ENCODE data around the gene KRTAP25-1.

The KRTAP25-1 gene

GRCh38 chr21:30289215-30289614 lies at the start of gene KRTAP25-1:
KRTAP25-1 (minus strand) TSS chr21:30289514; CDS start chr21:30289490, 24 bp downstream.
- no peak for DNase-seq (ENCODE audit: low read depth)

GRCh38 chr21:30338717-30339116 lies 49.4 kb upstream of the KRTAP25-1 start:
- no peak for DNase-seq (ENCODE audit: low read depth)

DNA sequence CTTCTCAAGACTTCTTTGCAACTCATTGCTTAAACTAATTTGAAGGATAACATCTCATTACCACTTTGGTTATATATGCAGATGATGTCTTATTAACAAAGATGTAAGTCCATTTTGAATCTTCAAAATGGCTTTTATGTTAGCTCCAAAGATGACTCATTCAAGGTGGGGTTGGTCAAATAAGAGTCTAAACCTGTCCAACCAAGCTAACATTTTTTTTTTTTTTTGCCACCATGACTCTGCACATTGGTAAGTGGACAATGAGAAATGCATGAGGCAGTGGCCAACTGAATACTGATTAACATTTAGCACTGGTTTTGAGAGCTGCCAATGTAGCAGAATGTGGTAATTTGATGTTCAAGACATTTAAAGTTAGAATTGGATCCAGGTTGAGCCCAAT lies 48.5 kb upstream of the KRTAP25-1 start:
- DNase-seq (ENCODE audit: low read depth): no peak

DNA sequence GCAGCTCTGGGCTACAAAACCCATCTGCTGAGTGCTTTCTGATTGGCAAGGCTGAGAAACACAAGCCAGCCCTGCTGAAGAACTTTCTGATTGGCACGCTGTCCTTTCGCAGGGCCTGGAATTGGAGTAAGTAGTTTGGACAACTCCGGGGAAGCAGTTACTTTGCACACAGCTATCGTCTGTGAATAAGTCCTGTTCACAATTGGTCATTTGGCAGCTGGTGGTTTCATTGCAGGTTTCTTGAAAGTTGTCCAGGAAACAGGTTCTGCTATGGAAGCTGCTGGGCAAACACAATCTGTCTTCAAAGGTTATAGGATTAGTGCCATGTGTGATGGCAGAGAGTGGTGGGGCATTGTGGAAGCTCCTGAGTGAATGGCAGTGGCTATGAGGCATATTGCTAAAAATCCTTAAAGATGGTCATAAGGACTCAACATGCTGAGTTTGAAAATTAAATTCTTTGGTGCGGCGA lies 48.0 kb upstream of the KRTAP25-1 start, which contains the start of gene KRTAP27-1:
TSS of gene KRTAP27-1 (minus strand) at position 419 of the 469 bp plus-strand sequence. CDS start at position 393, 26 bp downstream.
- no peak for DNase-seq (ENCODE audit: low read depth)

GRCh38 chr21:30336596-30336995 lies 47.3 kb upstream of the KRTAP25-1 start:
- DNase-seq (ENCODE audit: low read depth): no peak

- DNase-seq (ENCODE audit: low read depth): no peak
Measured at GRCh38 chr21:30333736-30334135, 44.4 kb upstream of the KRTAP25-1 start.

DNA sequence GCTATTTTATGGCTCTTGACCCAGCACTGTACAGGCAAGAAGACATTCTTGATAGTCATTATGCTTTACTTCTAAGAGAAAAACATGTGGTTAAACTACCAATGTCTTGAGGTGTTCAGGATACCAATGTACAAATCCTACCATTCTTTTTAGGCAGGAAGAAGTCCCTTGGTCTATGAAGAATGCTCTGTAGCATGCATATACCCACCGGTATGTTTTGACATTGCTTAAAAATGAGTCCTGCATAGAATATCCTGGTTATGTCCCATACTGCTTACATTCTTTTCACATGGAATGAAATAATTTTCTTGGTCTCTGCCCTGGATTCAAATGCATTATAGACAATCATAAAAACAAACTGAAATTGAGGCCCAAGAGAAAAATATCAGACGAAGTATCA lies 43.4 kb upstream of the KRTAP25-1 start:
- DNase-seq (ENCODE audit: low read depth): no peak

- DNase-seq (ENCODE audit: low read depth): no peak
Measured at GRCh38 chr21:30329203-30329875, 40.0 kb upstream of the KRTAP25-1 start.

DNA sequence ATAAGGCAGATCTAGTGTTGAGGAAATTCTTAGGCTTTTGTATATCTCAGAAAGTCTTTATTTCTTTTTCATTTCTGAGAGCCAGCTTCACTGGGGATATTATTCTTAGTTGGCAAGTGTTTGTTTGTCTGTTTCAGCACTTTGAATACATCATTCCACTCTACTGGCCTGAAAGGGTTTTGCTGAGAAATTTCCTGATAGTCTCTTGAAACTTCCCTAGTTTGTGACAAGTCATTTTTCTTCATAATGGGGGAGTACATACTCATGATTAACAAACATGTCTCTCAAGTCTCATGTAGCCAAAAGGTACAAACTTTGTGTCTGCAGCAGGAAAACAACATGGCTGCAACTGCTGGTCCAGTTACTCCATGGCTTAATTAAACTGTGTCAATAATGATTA lies 37.1 kb upstream of the KRTAP25-1 start:
- no peak for DNase-seq (ENCODE audit: low read depth)

DNA sequence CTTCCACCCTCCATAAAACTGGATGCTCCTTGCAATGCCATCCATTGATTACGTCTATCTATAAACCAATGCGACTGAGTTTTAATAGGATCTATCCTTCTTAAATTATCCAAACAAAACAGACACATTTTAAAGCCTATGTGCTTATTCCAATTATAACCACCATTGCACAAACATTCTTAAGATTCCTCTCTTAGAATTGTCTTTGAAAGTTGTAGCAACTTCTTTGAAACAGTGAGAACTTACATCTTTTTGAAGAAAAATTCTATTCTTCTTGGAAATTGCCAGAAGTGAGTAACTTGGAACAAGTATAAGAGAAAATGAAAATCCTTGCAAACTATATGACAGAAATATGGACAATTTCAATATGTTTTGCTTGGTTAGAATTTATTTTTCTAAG lies 30.9 kb upstream of the KRTAP25-1 start, which contains the start of gene KRTAP26-1:
TSS of gene KRTAP26-1 (minus strand) at position 101 of the 400 bp plus-strand sequence. CDS start 280 bp downstream, outside the sequence.
- no peak for DNase-seq (ENCODE audit: low read depth)

GRCh38 chr21:30315701-30316100 lies 26.4 kb upstream of the KRTAP25-1 start:
- DNase-seq (ENCODE audit: low read depth): no peak

- no peak for DNase-seq (ENCODE audit: low read depth)
Measured at GRCh38 chr21:30306884-30307283, 17.6 kb upstream of the KRTAP25-1 start.

GRCh38 chr21:30305136-30305535 lies 15.8 kb upstream of the KRTAP25-1 start:
- no peak for DNase-seq (ENCODE audit: low read depth)

DNA sequence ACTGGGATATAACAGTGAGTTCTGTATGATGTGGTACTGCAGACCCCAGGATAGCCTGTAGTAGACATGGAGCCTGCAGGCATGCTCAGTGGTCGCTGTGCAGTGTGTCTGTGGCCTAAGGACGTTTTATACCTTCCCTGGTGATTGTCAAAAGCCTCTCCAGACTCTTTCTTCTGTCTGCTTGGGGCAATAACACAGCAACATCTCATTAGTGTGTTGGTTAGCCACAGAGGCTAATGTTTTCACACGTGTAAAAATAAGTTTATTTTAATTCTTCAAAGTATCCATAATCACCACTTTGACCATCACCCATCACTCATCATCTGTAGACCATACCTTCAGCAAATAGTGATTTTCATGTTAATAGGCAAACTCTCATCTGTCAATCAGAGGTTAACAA lies 6.5 kb downstream of the KRTAP25-1 start, which contains the start of gene KRTAP24-1:
TSS of gene KRTAP24-1 (minus strand) at position 101 of the 400 bp plus-strand sequence. CDS start at position 83, 18 bp downstream.
- DNase-seq (ENCODE audit: low read depth): no peak

DNA sequence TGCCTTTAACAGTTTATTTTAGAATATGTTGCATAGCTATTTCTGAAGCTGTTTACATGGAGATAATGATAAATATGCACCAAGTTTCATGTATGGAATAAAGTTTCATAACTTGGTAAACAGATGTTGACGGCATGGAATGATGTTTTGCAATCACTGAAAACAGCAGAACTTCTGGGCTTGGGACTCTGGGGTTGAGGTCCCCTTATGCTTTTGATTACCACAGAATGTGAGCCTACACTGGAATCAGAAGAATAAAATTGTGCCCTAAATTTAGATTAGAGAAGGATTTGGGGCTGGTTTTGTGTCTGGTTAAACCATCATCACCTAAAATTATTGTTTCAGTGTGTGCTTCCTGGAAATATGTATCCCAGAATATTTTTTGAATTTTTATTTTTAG lies 17.7 kb downstream of the KRTAP25-1 start:
- DNase-seq (ENCODE audit: low read depth): no peak

- no peak for DNase-seq (ENCODE audit: low read depth)
Measured at GRCh38 chr21:30271156-30271555, 18.2 kb downstream of the KRTAP25-1 start.

DNA sequence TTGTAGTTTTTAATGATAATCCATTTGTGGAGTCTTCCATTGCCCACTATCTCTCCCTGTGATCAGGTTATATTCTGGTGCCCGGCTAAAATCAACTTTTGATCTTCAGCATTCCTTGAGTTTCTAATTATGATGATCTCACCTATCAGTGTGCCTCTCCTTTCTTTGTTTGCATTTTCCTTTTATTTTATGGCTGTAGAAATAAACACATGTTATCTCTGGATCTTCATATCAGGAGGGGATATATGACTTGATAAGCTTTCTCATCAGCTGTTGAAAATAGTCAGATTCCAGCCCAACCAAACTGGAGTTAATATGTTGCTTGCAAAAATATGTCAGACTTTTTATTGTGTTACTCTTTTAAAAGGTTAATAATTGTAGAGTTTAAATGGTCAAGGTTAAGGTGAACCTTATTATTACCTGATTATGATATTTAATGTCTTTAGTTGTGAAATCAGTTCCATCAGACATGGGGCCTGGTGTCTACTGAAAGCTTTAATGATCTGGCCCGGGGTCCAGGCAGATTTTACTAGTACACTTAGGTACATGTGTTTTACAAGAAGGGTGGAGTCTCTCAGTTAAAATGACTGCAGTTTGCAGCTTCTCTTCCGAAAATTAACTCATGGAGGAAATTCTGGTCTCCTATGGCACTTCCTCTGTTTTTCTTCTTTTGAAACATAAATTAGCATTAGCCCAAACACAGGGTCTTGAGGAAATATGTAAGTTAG lies 19.3 kb downstream of the KRTAP25-1 start:
- DNase-seq (ENCODE audit: low read depth): no peak

- no peak for DNase-seq (ENCODE audit: low read depth)
Measured at GRCh38 chr21:30268608-30269197, 20.6 kb downstream of the KRTAP25-1 start.

DNA sequence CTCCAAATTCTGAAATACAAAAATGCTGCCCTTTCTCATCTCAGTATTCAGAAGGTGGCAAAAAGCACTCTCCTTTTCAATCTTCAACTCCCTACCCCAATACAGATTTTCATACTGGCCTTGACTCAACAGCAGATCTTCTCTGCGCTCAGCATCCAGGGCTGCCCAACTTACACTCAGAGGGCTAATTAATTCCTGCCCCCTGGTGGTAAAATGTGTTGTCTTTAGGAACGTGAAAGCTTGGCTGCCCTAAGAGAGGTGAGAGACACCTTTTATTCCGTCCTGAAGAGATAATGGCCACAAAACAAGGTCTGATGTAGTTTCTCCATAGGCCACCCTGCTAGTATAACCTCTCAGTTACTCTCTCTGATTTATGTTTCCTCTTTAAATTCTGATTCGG lies 31.5 kb downstream of the KRTAP25-1 start:
- DNase-seq (ENCODE audit: low read depth): peak; percentile 4

GRCh38 chr21:30256100-30256499 lies 33.2 kb downstream of the KRTAP25-1 start:
- no peak for DNase-seq (ENCODE audit: low read depth)

DNA sequence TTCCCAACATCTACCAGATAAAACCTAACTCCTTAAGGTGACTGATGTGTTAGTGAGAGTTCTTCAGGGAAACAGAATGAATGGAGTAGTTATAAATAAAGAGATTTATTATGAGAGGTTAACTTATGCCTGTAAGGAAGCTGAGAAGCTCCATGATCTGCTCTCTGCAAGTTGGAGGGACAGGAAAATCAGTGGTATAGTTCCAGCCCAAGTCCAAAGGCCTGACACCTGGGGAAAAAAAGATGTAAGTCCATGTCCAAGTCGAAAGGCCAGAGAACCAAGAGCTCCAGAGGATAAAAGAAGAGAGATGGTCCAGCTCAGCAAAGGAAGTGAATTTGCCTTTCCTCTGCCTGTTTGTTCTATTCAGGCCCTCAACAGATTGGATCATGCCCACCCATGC lies 33.6 kb downstream of the KRTAP25-1 start:
- DNase-seq (ENCODE audit: low read depth): no peak

DNA sequence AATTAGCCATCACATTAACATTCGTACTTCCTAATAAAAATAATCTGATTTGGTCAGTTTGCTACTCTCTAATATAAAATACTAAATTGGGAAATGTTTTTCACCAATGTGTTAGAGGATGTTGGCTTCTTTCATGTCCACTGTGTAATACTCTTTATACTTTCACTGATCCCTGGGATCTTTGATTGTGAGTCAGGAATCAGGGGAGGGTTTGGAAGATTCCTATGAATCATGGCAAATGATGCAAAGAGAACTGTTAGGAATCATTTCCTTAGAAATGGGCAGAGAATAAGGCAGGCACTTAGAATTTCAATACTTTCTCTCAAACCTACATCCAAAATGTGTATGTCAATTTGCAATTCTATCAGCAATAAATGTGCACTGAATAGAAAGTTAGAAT lies 37.5 kb downstream of the KRTAP25-1 start:
- no peak for DNase-seq (ENCODE audit: low read depth)

DNA sequence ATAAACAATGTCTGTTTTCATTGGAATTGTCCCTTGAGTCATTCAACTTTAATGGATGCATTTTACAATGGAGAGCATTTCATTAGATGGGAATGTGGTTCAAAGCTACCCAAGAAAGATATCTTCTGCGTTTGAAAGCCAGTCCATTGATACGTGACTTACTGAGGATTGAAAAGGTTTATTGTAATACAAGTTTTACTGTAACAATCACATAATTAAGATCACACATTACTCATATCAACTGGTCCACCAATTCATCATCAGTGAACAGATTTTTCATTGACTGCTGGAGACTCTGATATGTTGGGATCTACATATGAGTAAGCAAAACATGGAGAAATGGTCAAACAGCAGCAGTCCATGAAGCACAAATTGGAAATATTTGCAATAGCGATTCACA lies 39.4 kb downstream of the KRTAP25-1 start:
- DNase-seq (ENCODE audit: low read depth): no peak

All from non-pigmented ciliary epithelial cell (primary cell).